CD14-positive monocyte (primary cell): ENCODE data around the gene PODN. TPM values are rescaled to one million over a fixed set of nuclear protein-coding genes. Genes with fewer than 3 reads are reported as not detected.

Source experiments
- DNase-seq, 3 donors: peaks; one replicate each; pipeline ENCODE4 v3.0.0-alpha.2; 2011 to 2022
- H2AFZ ChIP-seq: 2 replicates; pipeline ENCODE4 v1.6.0; 2012; ENCODE audit warnings: mild to moderate bottlenecking, low read depth, low read length, inconsistent platforms; ENCODE audit not compliant: insufficient read depth, poor library complexity, severe bottlenecking
- H3K27ac ChIP-seq, 2 donors: 1 replicate in 1 of 2; 2 replicates in 1 of 2; pipeline ENCODE4 v1.5.1; 2012 to 2013; ENCODE audit warnings: low read length in 2 of 2, control low read depth in 1 of 2, inconsistent platforms in 1 of 2, low read depth in 1 of 2, mild to moderate bottlenecking in 1 of 2
- H3K27me3 ChIP-seq, 2 donors: one replicate each; pipeline versions ENCODE4 v1.6.0 to v1.6.1; 2011 to 2013; ENCODE audit warnings: low read length in 2 of 2; ENCODE audit not compliant: control insufficient read depth in 2 of 2, insufficient read depth in 2 of 2
- H3K36me3 ChIP-seq, 2 donors: replicated peaks in 1 of 2; 1 replicate in 1 of 2; 2 replicates in 1 of 2; pipeline versions ENCODE4 v1.5.1 to v1.6.1; 2012 to 2013; ENCODE audit warnings: low read length in 2 of 2, control low read depth in 1 of 2, inconsistent platforms in 1 of 2, mild to moderate bottlenecking in 1 of 2; ENCODE audit not compliant: insufficient read depth in 2 of 2, control insufficient read depth in 1 of 2
- H3K4me1 ChIP-seq, 2 donors: 1 replicate in 1 of 2; 2 replicates in 1 of 2; pipeline versions ENCODE4 v1.5.1 to v1.6.1; 2012 to 2013; ENCODE audit warnings: low read length in 2 of 2, control low read depth in 1 of 2, inconsistent platforms in 1 of 2, mild to moderate bottlenecking in 1 of 2, moderate library complexity in 1 of 2; ENCODE audit not compliant: insufficient read depth in 2 of 2, control insufficient read depth in 1 of 2
- H3K4me2 ChIP-seq: replicated peaks from 2 replicates; pipeline ENCODE3; 2012; ENCODE audit warnings: low read length, moderate library complexity, mild to moderate bottlenecking; ENCODE audit not compliant: poor library complexity, severe bottlenecking; ENCODE audit errors: extremely low read depth
- H3K4me3 ChIP-seq, 3 experiments: fragments of 200-600 bp in 1 of 3; sonication (generic) in 1 of 3; replicated peaks in 1 of 3; 1 replicate in 2 of 3; 2 replicates in 1 of 3; pipeline ENCODE4 v1.5.1; 2011 to 2013; ENCODE audit warnings: low read length in 3 of 3, mild to moderate bottlenecking in 3 of 3, control low read depth in 2 of 3, low read depth in 2 of 3, inconsistent platforms in 1 of 3, moderate library complexity in 1 of 3
- H3K79me2 ChIP-seq: 2 replicates; pipeline ENCODE4 v1.6.0; 2012; ENCODE audit warnings: mild to moderate bottlenecking, control low read depth, inconsistent platforms, low read length, moderate library complexity; ENCODE audit not compliant: insufficient read depth
- H3K9ac ChIP-seq: 2 replicates; pipeline ENCODE4 v1.6.0; 2017; ENCODE audit warnings: low read length, mild to moderate bottlenecking; ENCODE audit not compliant: insufficient read depth, poor library complexity, severe bottlenecking
- H3K9me3 ChIP-seq, 2 donors: replicated peaks in 1 of 2; 1 replicate in 1 of 2; 2 replicates in 1 of 2; pipeline versions ENCODE4 v1.5.1 to v1.6.1; 2012 to 2013; ENCODE audit warnings: low read length in 2 of 2, control low read depth in 1 of 2; ENCODE audit not compliant: control insufficient read depth in 1 of 2, insufficient read depth in 1 of 2
- H4K20me1 ChIP-seq: 2 replicates; pipeline ENCODE4 v1.6.0; 2012; ENCODE audit warnings: mild to moderate bottlenecking, low read length, control low read depth, moderate library complexity; ENCODE audit not compliant: insufficient read depth
- H3K27ac Mint-ChIP-seq, 7 donors: one replicate each; pipeline ENCODE4 v1.8.0; 2020; ENCODE audit warnings: mild to moderate bottlenecking in 7 of 7, mixed read lengths in 7 of 7, moderate library complexity in 6 of 7, inconsistent platforms in 2 of 7
- H3K27me3 Mint-ChIP-seq, 3 donors: one replicate each; pipeline ENCODE4 v1.8.0; 2021 to 2022; ENCODE audit warnings: low read depth in 3 of 3, mild to moderate bottlenecking in 3 of 3, mixed read lengths in 3 of 3, moderate library complexity in 3 of 3, inconsistent platforms in 1 of 3
- H3K36me3 Mint-ChIP-seq, 2 donors: one replicate each; pipeline ENCODE4 v1.8.0; 2020; ENCODE audit warnings: mixed read lengths in 2 of 2, inconsistent platforms in 1 of 2, mild to moderate bottlenecking in 1 of 2
- H3K4me1 Mint-ChIP-seq: one replicate; pipeline ENCODE4 v1.8.0; 2020; ENCODE audit warnings: mild to moderate bottlenecking, mixed read lengths
- H3K4me3 Mint-ChIP-seq, 2 donors: one replicate each; pipeline ENCODE4 v1.8.0; 2020; ENCODE audit warnings: mild to moderate bottlenecking in 2 of 2, mixed read lengths in 2 of 2, moderate library complexity in 1 of 2
- H3K9me3 Mint-ChIP-seq, 7 donors: one replicate each; pipeline ENCODE4 v1.8.0; 2020 to 2022; ENCODE audit warnings: mixed read lengths in 7 of 7, mild to moderate bottlenecking in 6 of 7, moderate library complexity in 6 of 7, inconsistent platforms in 2 of 7
- CTCF ChIP-seq: fragments of 200-600 bp; IDR thresholded peaks from one replicate; pipeline ENCODE4 v1.8.0; 2022; ENCODE audit warnings: antibody characterized with exemption, mild to moderate bottlenecking
- WGBS: methylation state at CpG from one replicate; pipeline ENCODE4 v1.1.5; 2013; ENCODE audit warnings: missing lambda C conversion rate; ENCODE audit not compliant: insufficient coverage; 5-methylcytosine and 5-hydroxymethylcytosine counted together
- intact Hi-C, 2 donors: fragments of 100-400 bp; cut with micrococcal nuclease; formaldehyde crosslinking; loops; one replicate each; pipeline versions ENCODE4 v1.15.0 to v1.15.1; 2023
- polyA plus RNA-seq, 3 donors: library from polyadenylated mRNA; depleted of rRNA in 1 of 3; unstranded in 2 of 3; stranded (reverse) in 1 of 3; fragments of 300-500 nt in 2 of 3; fragments of >200 nt in 1 of 3; fragmentation: Illumina TruSeq in 2 of 3; gene quantifications; 1 replicate in 2 of 3; 2 replicates in 1 of 3; pipeline ENCODE4 v1.2.3, GENCODE V29; 2012 to 2021

PODN gene
- polyA plus RNA-seq, 3 donors = not detected

GRCh38 chr1:53084589-53084971, 22.6 kb downstream of the PODN start:
- no peaks in the 10 kb centered on the region for H3K4me1 Mint-ChIP-seq
- 90% methylated on average over 8 of the region's 8 CpGs for WGBS
- H3K9me3 ChIP-seq = no peaks in the 10 kb centered on the region
- H3K36me3 ChIP-seq = no peaks in the 10 kb centered on the region
- no peak overlapping the region for H3K4me3 ChIP-seq
- intact Hi-C loops = no loop called here
- H3K36me3 Mint-ChIP-seq = no peaks in the 10 kb centered on the region
- H3K79me2 ChIP-seq = no peaks in the 10 kb centered on the region
- DNase-seq = no peak
- H3K27ac ChIP-seq = no peak overlapping the region
- H2AFZ ChIP-seq = no peak overlapping the region
- no peak overlapping the region for H3K27ac Mint-ChIP-seq
- no peaks in the 10 kb centered on the region for H3K27me3 ChIP-seq
- no peaks in the 10 kb centered on the region for H3K9me3 Mint-ChIP-seq
- no peak overlapping the region for H3K4me3 Mint-ChIP-seq
- H3K9ac ChIP-seq = no peak overlapping the region
- no peak overlapping the region for H3K4me2 ChIP-seq
- H4K20me1 ChIP-seq = no peaks in the 10 kb centered on the region
- H3K4me1 ChIP-seq = no peaks in the 10 kb centered on the region
- H3K27me3 Mint-ChIP-seq = peaks cover 0 to 7% (median 3%) of the 10 kb centered on the region in 3 donors
- TF ChIP-seq CTCF = no peak

- H3K36me3 ChIP-seq = no peaks in the 10 kb centered on the region
- no peak for DNase-seq
- intact Hi-C loops = no loop called here
- no peak overlapping the region for H3K4me3 ChIP-seq
- H3K79me2 ChIP-seq = no peaks in the 10 kb centered on the region
- no peaks in the 10 kb centered on the region for H4K20me1 ChIP-seq
- WGBS = 96% methylated on average over 8 of the region's 8 CpGs
- no peaks in the 10 kb centered on the region for H3K9me3 ChIP-seq
- no peaks in the 10 kb centered on the region for H3K4me1 ChIP-seq
- no peaks in the 10 kb centered on the region for H3K36me3 Mint-ChIP-seq
- H3K27me3 ChIP-seq = no peaks in the 10 kb centered on the region
- no peak overlapping the region for H2AFZ ChIP-seq
- H3K9ac ChIP-seq = no peak overlapping the region
- no peak overlapping the region for H3K4me2 ChIP-seq
- H3K4me1 Mint-ChIP-seq = no peaks in the 10 kb centered on the region
- H3K27me3 Mint-ChIP-seq = peaks cover 0 to 7% (median 3%) of the 10 kb centered on the region in 3 donors
- H3K4me3 Mint-ChIP-seq = no peak overlapping the region
- TF ChIP-seq CTCF = no peak
- no peak overlapping the region for H3K27ac ChIP-seq
- H3K27ac Mint-ChIP-seq = no peak overlapping the region
- H3K9me3 Mint-ChIP-seq = no peaks in the 10 kb centered on the region
Observed at GRCh38 chr1:53085405-53085804, 23.4 kb downstream of the PODN start.
